Stimulated activated CD4-positive, alpha-beta T cell treated with anti-CD3 and anti-CD28 coated beads, Interleukin-1b, Interleukin-23, amount 100 ng/mL, for 4 hours (primary cell): ENCODE results near the gene PLXNB3.
A peak's percentile ranks its signal among the peaks of the same experiment; 100 is the strongest.
"Not testable (repeated sequence)": the region's sequence is repeated elsewhere in the genome, so short reads cannot be mapped to it uniquely, and the experiment has no call there.

Experiments used
- DNase-seq, 2 donors: peaks; one replicate each; pipeline ENCODE4 v3.0.0-alpha.2; 2020; ENCODE audit warnings: low read depth in 2 of 2

PLXNB3 gene

GRCh38 chrX:153814591-153815315 lies 50.7 kb downstream of the PLXNB3 start:
- no peak for DNase-seq

DNA sequence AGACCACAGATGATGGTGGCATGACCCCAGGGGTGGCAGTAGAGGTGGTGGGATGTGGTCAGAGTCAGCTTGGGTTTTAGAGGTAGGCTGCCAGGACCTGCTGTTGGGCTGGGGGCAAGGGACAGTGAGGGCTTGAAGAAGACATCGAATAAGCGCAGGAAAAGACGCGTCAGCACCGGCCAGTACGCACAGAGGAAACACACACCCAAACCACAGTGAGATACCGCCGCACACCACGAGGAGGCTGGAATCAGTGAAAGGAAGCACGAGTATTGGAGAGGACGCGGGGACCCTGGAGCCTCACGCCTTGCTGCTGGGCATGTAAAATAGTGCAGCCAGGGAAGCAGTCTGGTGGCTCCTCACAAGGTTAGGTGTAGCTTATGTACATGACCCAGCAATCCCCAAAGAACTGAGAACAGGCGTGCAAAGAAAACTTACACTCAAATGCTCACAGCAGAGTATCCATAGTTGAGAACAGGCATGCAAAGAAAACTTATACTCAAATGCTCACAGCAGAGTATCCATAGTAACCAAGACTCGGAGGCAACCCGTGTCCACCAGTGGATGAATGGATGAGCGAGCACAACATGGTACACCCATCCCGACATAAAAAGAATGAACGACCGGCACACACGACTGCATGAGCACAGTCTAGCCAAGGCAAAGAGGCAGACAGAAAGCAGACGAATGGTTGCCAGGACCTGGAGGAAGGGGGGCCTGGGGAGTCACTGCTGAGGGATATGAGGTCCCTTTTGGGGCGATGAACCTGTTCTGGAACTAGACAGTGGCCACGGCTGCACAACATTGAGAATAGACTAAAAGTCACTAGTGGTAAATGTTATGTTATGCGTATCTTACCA lies 53.0 kb downstream of the PLXNB3 start:
- no peak for DNase-seq

- DNase-seq: not testable (repeated sequence)
These were observed 54.0 kb downstream of the PLXNB3 start for GRCh38 chrX:153818064-153818463.

GRCh38 chrX:153818571-153819383 lies 54.7 kb downstream of the PLXNB3 start:
- DNase-seq: peak; percentile 23 to 54

DNA sequence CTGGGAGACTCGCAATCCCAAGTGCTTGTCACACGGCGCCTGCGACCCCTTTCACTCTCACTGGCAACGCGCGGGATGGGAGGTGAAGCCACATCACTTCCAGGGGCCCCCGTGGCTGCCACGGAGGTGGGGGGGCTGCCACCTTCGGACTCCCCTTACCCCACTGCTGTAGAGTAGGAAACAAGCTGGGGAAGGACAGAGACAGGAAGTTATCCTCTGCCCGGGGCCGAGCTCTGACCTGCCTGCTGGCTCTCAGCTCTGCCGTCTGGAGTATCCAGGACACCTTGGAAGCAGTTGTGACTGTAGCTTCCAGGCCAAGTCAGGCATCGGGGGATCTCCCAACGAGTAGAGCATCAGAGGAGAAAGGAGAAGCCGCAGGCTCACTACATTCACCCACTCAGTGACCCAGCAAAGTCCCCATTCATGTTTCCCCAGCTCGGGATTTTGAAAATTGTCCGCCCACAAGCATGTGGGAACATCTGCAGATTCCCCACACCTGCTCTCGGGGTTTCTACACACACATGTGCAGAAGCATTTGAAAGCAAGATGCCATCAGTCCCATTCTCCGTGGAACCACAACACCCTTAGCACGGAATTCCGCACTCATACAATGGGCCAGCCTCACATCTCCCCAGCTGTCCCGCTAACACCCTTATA lies 55.5 kb downstream of the PLXNB3 start:
- DNase-seq: no peak

DNA sequence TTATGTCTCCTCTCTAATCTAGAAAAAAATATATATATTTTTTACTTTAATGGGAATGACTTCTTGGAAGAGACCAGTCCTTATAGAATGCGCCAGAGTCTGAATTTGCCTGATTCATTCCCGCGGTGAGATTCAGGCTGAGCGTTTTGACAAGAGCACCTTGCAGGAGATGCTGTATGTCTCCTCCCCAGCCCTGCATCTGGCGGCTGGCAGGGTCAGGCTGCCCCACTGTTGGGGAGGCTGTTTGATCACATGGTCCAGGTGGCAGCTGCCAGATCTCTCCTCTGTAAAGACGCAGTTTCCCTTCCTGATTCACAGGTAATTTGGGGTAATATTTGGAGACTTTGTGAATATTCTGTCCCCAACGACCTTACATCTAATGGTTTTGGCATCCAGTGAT lies 56.6 kb downstream of the PLXNB3 start:
- no peak for DNase-seq

DNA sequence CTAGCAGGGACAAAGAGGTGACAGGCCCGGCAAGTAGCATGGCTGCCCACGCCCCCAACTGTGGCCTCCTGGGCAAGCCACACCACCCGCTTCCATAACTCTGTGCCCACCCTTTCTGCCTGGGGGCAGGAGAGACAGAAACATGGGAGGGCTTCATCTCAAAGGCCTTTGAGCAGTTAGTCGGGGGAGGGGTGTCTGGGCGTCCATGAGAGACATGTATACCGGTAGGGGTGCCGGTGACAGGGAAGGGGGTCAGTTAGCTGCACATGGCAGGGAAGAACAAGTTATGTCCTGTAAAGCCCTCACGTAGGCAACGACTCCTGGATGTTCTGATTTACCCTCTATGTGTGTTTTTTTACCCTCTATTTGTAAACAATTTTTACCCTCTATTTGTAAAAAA lies 57.0 kb downstream of the PLXNB3 start:
- DNase-seq: no peak

- DNase-seq: no peak
These were observed 60.3 kb downstream of the PLXNB3 start for GRCh38 chrX:153824348-153824747.

GRCh38 chrX:153825042-153825441 lies 61.0 kb downstream of the PLXNB3 start:
- no peak for DNase-seq
